Camera-type eye (tissue), 1 donor: ENCODE measurements around the gene QPCT. TPM values are rescaled to one million over a fixed set of nuclear protein-coding genes. Genes with fewer than 3 reads are reported as not detected.

ENCODE experiments used
- total RNA-seq: library from RNA; depleted of rRNA; stranded (reverse); fragments of >200 nt; gene quantifications from one replicate; pipeline ENCODE4 v1.2.3, GENCODE V29; 2014

QPCT gene
- total RNA-seq: 12.0 TPM

GRCh38 chr2:37344453-37345361, at the start of gene QPCT:
TSS of gene QPCT (plus strand) at chr2:37344630. CDS start at chr2:37344732, 102 bp downstream.

GRCh38 chr2:37324786-37325624, 19.4 kb upstream of the QPCT start, which contains the start of gene PRKD3:
TSS of gene PRKD3 (minus strand) at chr2:37324833. CDS start at chr2:37316524, 8,309 bp downstream.

Other genes with a start within 250 kb of the QPCT start
- gene EIF2AK2, start 187.7 kb upstream of the QPCT start, total RNA-seq: 51.0 TPM
- gene SULT6B1, start 156.0 kb upstream of the QPCT start, total RNA-seq: not detected
- 25.3 TPM for gene CEBPZOS, start 148.1 kb upstream of the QPCT start, total RNA-seq
- 65.3 TPM for gene CEBPZ, start 113.0 kb upstream of the QPCT start, total RNA-seq
- gene NDUFAF7, start 113.0 kb upstream of the QPCT start, total RNA-seq: 41.9 TPM
- gene PRKD3, start 19.8 kb upstream of the QPCT start, total RNA-seq: 84.2 TPM